Neural progenitor cell (in vitro differentiated cells): ENCODE data around the gene MPZL3.

ENCODE experiments used
- EZH2phosphoT487 ChIP-seq: fragments of 200-600 bp; sonication (generic); IDR thresholded peaks from 2 replicates; pipeline ENCODE4 v1.6.1; 2017; ENCODE audit warnings: antibody characterized with exemption
- TF ChIP-seq, protein P1 (sequence below): fragments of 200-600 bp; sonication (generic); IDR thresholded peaks from 2 replicates; pipeline ENCODE4 v1.5.1; 2017; ENCODE audit warnings: antibody characterized with exemption, mild to moderate bottlenecking

DNA sequence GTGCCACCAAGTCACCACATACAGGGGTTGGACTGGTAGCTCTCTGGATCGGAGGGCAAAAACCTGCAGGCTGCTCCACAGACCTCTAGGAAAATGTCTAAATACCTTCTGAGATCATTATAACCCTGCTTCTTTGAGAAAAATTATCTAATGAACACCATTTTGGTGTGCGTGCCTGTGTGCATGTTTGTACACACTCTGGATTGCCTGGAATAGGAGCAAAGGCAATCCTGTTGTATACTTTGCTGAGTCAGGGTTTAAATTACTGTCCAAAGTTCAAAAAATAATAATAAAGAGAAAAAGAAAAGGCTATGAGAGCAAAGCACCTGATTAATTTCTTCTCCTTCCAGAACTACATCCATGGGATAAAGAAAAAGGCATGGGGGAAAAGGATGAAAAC, 38.4 kb downstream of the MPZL3 start:
- TF ChIP-seq, protein P1, sequence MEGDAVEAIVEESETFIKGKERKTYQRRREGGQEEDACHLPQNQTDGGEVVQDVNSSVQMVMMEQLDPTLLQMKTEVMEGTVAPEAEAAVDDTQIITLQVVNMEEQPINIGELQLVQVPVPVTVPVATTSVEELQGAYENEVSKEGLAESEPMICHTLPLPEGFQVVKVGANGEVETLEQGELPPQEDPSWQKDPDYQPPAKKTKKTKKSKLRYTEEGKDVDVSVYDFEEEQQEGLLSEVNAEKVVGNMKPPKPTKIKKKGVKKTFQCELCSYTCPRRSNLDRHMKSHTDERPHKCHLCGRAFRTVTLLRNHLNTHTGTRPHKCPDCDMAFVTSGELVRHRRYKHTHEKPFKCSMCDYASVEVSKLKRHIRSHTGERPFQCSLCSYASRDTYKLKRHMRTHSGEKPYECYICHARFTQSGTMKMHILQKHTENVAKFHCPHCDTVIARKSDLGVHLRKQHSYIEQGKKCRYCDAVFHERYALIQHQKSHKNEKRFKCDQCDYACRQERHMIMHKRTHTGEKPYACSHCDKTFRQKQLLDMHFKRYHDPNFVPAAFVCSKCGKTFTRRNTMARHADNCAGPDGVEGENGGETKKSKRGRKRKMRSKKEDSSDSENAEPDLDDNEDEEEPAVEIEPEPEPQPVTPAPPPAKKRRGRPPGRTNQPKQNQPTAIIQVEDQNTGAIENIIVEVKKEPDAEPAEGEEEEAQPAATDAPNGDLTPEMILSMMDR: no peak
- no peak for TF ChIP-seq EZH2phosphoT487
